Measurements from ENCODE around the gene FFAR1. TPM values are rescaled to one million over a fixed set of nuclear protein-coding genes. Genes with fewer than 3 reads are reported as not detected.

The FFAR1 gene
- total and polyA plus RNA-seq, 2 donors (not counting 3 experiments of a cell fraction or from before 2014, with no cell fraction given) = not detected

DNA sequence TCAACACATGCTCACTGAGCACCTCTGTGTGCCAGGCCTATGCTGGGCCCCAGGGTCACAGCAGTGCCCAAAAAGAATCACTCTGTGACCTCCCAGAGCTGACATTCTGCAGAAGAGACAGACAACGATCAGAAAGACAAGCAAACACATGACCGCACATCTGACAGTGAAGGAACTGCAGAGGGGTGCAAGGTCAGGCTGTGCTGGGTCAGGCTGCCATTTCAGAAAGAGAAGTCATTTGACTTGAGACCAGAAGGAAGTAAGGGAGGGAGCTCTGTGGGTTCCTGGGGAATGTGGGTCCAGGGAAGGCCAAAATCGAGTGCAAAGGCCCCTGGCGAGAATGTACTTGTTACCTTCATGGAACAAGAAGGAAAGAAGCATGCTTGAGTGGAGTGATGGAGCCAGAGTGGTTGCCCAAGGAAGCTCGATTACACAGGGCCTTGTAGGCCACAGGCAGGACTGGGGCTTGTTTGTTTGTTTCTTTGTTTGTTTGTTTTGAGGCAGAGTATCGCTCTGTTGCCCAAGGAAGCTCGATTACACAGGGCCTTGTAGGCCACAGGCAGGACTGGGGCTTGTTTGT lies 30.1 kb upstream of the FFAR1 start:
- no peak overlapping the region for H3K4me2 ChIP-seq (ENCODE audit: insufficient read depth, low read length)
- no peaks in the 10 kb centered on the region for H3K36me3 ChIP-seq (ENCODE audit: control insufficient read depth in 2 of 2, extremely low read depth in 1 of 2, insufficient read depth in 2 of 2, low read length in 2 of 2)
- H4K20me1 ChIP-seq (replicated peaks; ENCODE audit: control insufficient read depth, extremely low read depth, insufficient read depth, low read length) = no peaks in the 10 kb centered on the region
- no peak for DNase-seq (ENCODE audit: low read depth, low spot score)
- dilution Hi-C loops (cut with MboI; ENCODE audit: extremely low pct_ligation_motif_present, low sequenced_read_pairs) = no loop called here
- peaks cover 5% of the 10 kb centered on the region for H3K4me1 ChIP-seq (ENCODE audit: control insufficient read depth, extremely low read depth, insufficient read depth, low read length)
- no peaks in the 10 kb centered on the region for H3K9me3 ChIP-seq (replicated peaks; ENCODE audit: control insufficient read depth, insufficient read depth, low read length)
- no TSS peak for BruUV-seq (replicated peaks)
- H3K9ac ChIP-seq (replicated peaks; ENCODE audit: extremely low read depth, insufficient read depth, low read length) = no peak overlapping the region
- no peak for FAIRE-seq
- no peaks in the 10 kb centered on the region for H3K9me1 ChIP-seq (replicated peaks; ENCODE audit: control insufficient read depth, extremely low read depth, insufficient read depth, low read length)
- TF ChIP-seq MYC (IDR thresholded peaks at IDR 0.05; ENCODE audit: low read depth, low read length) = no peak
- no peak for TF ChIP-seq FOS (IDR thresholded peaks at IDR 0.05; ENCODE audit: borderline replicate concordance, insufficient read depth, low read length)
- TF ChIP-seq POLR2A (IDR thresholded peaks at IDR 0.05; ENCODE audit: low read depth, low read length) = no peak
- no peak for TF ChIP-seq POLR2AphosphoS5 (IDR thresholded peaks at IDR 0.05; ENCODE audit: insufficient read depth, low read depth, low read length)
- TF ChIP-seq GATA2 (IDR thresholded peaks at IDR 0.05; ENCODE audit: insufficient read depth, insufficient read length, low read depth, low read length) = no peak
- no peak for TF ChIP-seq JUN (IDR thresholded peaks at IDR 0.05; ENCODE audit: borderline replicate concordance, insufficient read depth, insufficient read length, low read depth)
- no peak for TF ChIP-seq EZH2 (IDR thresholded peaks at IDR 0.05; ENCODE audit: borderline replicate concordance, low read depth, low read length, severe bottlenecking)
- TF ChIP-seq, protein P1, sequence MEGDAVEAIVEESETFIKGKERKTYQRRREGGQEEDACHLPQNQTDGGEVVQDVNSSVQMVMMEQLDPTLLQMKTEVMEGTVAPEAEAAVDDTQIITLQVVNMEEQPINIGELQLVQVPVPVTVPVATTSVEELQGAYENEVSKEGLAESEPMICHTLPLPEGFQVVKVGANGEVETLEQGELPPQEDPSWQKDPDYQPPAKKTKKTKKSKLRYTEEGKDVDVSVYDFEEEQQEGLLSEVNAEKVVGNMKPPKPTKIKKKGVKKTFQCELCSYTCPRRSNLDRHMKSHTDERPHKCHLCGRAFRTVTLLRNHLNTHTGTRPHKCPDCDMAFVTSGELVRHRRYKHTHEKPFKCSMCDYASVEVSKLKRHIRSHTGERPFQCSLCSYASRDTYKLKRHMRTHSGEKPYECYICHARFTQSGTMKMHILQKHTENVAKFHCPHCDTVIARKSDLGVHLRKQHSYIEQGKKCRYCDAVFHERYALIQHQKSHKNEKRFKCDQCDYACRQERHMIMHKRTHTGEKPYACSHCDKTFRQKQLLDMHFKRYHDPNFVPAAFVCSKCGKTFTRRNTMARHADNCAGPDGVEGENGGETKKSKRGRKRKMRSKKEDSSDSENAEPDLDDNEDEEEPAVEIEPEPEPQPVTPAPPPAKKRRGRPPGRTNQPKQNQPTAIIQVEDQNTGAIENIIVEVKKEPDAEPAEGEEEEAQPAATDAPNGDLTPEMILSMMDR (IDR thresholded peaks at IDR 0.05; ENCODE audit: extremely low read depth in 1 of 2, insufficient read depth in 1 of 2, low read depth in 1 of 2, low read length in 2 of 2) = no peak
- TF ChIP-seq, protein P2, sequence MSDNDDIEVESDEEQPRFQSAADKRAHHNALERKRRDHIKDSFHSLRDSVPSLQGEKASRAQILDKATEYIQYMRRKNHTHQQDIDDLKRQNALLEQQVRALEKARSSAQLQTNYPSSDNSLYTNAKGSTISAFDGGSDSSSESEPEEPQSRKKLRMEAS (IDR thresholded peaks at IDR 0.05; ENCODE audit: insufficient read depth, insufficient read length) = no peak
- no peak overlapping the region for H2AFZ ChIP-seq (ENCODE audit: low read depth, low read length)
- peaks cover 1 to 3% of the 10 kb centered on the region in 2 experiments for H3K27me3 ChIP-seq (ENCODE audit: control insufficient read depth in 2 of 2, insufficient read depth in 2 of 2, low read length in 2 of 2)
- intact Hi-C loops (cut with micrococcal nuclease) = no loop called here
- CTCF ChIA-PET = no interaction called here
- no peak overlapping the region for H3K27ac ChIP-seq (ENCODE audit: insufficient read depth, low read depth, low read length)
- no peaks in the 10 kb centered on the region for H3K79me2 ChIP-seq (ENCODE audit: control insufficient read depth, insufficient read depth, low read length)
- POLR2A ChIA-PET = no interaction called here
- H3K4me3 ChIP-seq (replicated peaks in 1 of 3; ENCODE audit: insufficient read depth in 1 of 3, low read depth in 1 of 3, low read length in 3 of 3) = no peak overlapping the region
